Stimulated activated CD8-positive, alpha-beta memory T cell treated with anti-CD3 and anti-CD28 coated beads, Interleukin-15, amount 100 ng/mL, for 48 hours (primary cell): ENCODE data around the gene NTM.
"Not testable (repeated sequence)": the region's sequence is repeated elsewhere in the genome, so short reads cannot be mapped to it uniquely, and the experiment has no call there.

Experiments used
- DNase-seq, 2 donors: peaks; one replicate each; pipeline ENCODE4 v3.0.0-alpha.2; 2020; ENCODE audit warnings: low read depth in 2 of 2

Gene NTM

GRCh38 chr11:132349811-132350733 is 979.7 kb downstream of the NTM start:
- DNase-seq, result no peak

DNA sequence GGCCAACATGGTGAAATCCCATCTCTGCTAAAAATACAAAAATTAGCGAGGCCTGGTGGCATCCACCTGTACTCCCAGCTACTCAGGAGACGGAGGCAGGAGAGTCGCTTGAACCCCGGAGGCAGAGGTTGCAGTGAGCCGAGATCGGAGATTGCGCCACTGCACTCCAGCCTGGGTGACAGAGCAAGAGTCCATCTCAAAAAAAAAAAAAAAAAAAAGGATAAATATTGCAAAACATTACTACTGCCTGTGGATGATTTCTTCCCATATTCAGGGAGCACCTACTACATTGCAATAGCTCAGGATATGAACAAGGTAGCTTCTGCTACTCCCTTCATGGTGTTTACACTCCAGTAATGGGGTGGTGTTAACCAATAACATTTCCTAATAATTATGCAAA is 980.6 kb downstream of the NTM start:
- no peak for DNase-seq

DNA sequence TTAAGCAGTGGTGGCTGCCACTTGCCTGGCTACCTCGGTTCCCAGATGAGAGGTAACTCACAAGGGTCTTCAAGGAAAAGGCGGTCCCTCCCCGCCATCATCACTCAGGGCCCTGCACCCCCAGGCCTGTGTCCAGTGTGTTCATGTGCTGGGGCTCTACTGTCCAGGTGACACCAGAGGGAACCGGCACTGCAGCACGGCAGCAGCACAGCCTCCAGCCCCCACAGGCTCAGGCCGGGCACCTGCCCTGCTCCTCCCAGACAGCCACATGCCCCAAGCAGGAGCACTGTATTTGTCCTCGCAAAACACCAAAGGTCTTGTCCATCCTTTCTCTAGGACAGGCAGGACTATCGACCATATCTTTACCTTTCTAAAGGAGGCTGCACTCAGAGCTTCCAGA is 982.1 kb downstream of the NTM start:
- no peak for DNase-seq

GRCh38 chr11:132353255-132353654 is 982.8 kb downstream of the NTM start:
- no peak for DNase-seq

GRCh38 chr11:132357811-132358572 is 987.6 kb downstream of the NTM start:
- DNase-seq, result no peak

- DNase-seq, result no peak
These were observed 988.1 kb downstream of the NTM start for GRCh38 chr11:132358573-132358953.

GRCh38 chr11:132361011-132361550 is 990.7 kb downstream of the NTM start:
- DNase-seq, result no peak

GRCh38 chr11:132365650-132366049 is 995.2 kb downstream of the NTM start:
- no peak for DNase-seq

GRCh38 chr11:132367293-132367692 is 996.9 kb downstream of the NTM start:
- no peak for DNase-seq

DNA sequence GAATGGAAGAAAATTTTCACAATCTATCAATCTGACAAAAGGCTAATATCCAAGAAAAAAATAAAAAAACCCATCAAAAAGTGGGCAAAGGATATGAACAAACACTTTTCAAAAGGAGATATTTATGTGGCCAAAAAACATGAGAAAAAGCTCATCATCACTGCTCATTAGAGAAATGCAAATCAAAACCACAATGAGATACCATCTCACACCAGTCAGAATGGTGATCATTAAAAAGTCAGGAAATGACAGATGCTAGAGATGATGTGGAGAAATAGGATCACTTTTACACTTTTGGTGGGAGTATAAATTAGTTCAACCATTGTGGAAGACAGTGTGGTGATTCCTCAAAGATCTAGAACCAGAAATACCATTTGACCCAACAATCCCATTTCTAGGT is 999.7 kb downstream of the NTM start:
- not testable (repeated sequence) for DNase-seq

GRCh38 chr11:132373405-132374143 is 1003.2 kb downstream of the NTM start:
- no peak for DNase-seq

- no peak for DNase-seq
These were observed 1009.1 kb downstream of the NTM start for GRCh38 chr11:132379540-132379939.
